GM18502 (cell line): ENCODE measurements around the gene VSIG10L2.
"Not testable (repeated sequence)": the region's sequence is repeated elsewhere in the genome, so short reads cannot be mapped to it uniquely, and the experiment has no call there.

ENCODE experiments used
- ATAC-seq: cut with Tn5 transposase; IDR thresholded peaks from one replicate; pipeline ENCODE4 v1.9.1; 2021; ENCODE audit warnings: mild to moderate bottlenecking; ENCODE audit not compliant: unreplicated experiment, poor library complexity

VSIG10L2 gene

GRCh38 chr11:125957618-125958332, 11.9 kb downstream of the VSIG10L2 start:
- no peak for ATAC-seq

DNA sequence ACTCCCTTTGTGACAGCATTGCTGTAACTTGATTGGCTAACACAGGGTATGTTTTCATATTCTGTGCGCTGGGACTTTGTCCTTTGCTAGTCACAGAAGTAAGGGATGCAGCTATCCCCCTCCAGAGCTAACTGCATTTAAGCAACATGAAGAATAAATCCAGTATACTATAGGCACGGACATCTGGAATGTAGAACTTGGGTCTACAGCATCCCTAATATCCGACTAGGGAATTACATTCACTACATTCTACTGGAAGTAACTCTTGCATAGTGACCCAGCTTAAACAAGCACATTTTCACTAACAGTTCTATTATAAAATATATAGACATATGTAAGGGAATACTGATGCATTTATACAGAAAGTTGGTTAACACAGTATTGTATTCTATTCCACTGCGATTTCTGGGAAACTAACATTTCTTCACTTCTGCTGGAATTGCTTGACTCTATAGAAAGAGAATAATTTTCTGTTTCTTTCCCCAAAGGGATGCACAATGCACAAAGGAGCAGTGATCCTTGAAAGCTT, 13.1 kb downstream of the VSIG10L2 start:
- ATAC-seq: no peak

- no peak for ATAC-seq
Measured at GRCh38 chr11:125959511-125959910, 13.7 kb downstream of the VSIG10L2 start.

GRCh38 chr11:125959931-125960330, 14.1 kb downstream of the VSIG10L2 start:
- no peak for ATAC-seq

DNA sequence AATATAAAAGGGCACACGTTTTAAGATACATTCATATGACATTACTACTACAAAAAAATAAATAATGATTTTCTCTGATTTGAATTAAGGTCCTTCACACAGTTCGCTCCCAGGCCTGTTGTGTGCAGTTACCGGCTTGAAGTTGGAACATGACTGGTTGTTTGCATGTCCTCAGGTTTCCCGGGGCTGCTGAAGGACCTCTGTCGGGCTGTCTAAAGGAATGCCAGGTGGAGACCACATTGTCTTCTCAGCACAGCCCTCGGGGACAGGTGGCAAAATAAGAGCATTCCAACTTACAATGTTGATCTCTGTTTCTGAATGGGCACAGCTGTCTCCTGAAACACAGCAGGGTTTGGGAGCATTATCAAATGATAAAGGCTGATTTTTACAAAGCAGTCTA, 14.9 kb downstream of the VSIG10L2 start:
- no peak for ATAC-seq

DNA sequence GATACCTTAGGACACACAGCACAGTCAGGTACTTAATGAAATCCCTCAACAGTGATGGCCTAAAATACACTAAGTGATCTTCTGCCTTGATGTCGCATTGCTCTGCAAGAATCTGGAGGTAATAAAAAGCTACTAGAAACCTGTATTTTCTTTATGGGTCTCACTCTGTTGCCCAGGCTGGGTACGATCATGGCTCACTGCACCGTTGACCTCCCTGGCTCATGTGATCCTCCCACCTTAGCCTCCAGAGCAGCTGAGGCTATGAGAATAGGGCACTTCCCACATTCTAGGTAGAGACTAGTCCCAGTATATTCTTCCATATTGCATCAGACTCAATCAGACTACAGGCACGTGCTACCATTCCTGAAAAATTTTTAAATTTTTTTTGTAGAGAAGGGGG, 21.7 kb downstream of the VSIG10L2 start:
- ATAC-seq: no peak

GRCh38 chr11:125968354-125968753, 22.5 kb downstream of the VSIG10L2 start:
- no peak for ATAC-seq

DNA sequence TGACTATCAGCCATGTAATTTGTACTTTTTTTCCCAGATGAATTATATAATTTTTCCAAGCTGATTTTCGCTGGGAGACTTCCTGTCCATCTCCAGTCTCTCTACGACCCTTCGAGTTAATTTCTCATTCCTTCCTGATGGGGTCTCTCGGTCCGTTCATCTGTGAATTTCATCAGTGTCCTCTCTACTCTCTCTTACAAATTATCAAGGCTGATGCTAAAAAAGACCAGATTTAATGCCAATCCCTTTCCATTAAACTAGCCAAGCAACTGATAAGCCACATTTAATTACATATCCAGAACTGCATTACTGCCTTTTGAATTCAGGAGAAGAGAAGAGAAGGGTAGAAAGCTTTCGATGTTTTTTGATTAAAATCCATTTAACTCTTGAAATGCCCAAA, 25.8 kb downstream of the VSIG10L2 start:
- ATAC-seq: no peak

GRCh38 chr11:125974284-125974683, 28.4 kb downstream of the VSIG10L2 start:
- ATAC-seq: no peak

DNA sequence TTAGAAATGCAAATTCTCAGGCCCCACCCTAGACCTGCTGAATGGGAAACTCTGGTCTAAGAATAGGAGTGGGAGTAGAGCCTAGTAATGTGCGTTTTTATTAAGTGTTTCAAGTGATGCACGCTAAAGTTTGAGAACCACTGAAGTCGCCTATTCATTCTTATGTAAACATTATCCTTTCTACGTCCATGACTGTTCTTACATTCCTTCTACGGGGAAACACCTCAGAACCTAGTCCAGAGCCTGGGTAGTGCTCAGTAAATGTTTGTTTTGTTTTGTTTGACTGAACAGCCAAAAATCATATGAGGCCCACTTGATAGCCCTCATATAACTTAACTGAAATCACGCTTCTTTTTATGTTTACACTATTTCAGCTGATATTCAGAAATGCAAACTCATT, 29.8 kb downstream of the VSIG10L2 start:
- no peak for ATAC-seq

- ATAC-seq: no peak
Measured at GRCh38 chr11:125976156-125976555, 30.3 kb downstream of the VSIG10L2 start.

GRCh38 chr11:125977333-125977732, 31.5 kb downstream of the VSIG10L2 start:
- no peak for ATAC-seq

- ATAC-seq: no peak
Measured at GRCh38 chr11:125978181-125978716, 32.4 kb downstream of the VSIG10L2 start.

DNA sequence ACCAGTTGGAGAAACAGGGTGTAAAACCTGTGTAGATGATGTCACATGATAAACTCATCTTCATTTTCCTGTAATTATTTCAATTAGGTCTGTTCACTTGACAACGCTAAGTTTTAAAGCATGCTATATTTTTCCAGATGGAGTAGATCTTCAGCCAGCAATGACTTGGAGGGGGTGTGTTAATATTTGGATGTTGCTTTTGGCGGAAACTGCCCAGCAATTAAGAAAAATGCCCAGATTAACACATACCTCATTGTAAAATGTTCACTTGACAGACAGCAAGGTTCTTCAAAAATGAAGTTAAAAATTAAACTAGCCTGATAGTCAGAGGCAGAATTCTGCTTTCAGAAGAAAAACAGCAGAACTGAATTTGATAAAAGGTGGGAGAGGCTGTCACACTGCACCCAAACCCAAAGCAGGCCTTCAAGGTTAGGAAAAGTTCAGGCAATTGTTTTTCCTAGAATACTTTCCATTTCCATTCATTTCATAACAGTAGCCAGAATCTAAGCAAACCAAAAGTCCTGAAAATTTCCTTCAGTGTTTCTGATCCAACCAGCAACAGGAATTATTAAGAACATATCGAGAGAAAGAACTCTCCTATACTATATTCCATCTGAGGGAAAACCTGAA, 33.0 kb downstream of the VSIG10L2 start:
- no peak for ATAC-seq

- ATAC-seq: no peak
Measured at GRCh38 chr11:125979511-125979910, 33.7 kb downstream of the VSIG10L2 start.

- no peak for ATAC-seq
Measured at GRCh38 chr11:125980436-125980835, 34.6 kb downstream of the VSIG10L2 start.

- ATAC-seq: no peak
Measured at GRCh38 chr11:125982348-125982730, 36.5 kb downstream of the VSIG10L2 start.

DNA sequence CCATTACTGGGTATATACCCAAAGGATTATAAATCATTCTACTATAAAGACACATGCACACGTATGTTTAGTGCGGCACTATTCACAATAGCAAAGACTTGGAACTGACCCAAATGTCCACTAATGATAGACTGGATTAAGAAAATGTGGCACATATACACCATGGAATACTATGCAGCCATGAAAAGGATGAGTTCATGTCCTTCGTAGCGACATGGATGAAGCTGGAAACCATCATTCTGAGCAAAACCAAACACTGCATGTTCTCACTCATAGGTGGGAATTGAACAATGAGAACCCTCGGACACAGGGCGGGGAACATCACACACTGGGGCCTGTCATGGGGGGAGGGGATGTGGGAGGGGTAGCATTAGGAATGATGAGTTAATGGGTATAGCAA, 40.1 kb downstream of the VSIG10L2 start:
- ATAC-seq: not testable (repeated sequence)

DNA sequence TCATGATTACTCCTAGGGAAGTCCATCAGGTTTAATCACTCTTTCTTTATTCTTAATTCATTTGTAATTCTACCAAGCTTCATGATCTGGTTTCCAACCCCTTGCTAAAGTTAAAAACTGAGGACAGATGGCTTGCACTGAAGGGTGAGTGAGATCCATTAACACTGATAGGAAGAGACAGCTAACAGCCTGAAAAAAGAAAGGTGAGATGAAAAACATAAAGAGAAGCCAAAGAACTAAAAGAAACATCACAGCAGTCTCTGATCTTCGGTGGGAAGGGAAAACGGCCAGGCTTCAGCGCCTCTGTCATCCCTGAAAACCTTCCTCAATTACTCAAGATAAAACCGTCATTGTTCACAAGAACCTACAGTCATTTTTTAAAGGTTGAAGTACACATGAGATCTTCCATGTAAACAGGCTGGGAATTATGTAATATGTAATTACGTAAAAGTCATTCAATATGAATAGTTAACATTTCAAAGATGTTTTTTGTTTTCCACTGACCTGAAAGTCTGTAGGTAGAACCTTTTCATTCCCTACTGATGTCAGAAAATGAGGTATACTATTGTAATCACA, 41.3 kb downstream of the VSIG10L2 start:
- ATAC-seq: no peak

DNA sequence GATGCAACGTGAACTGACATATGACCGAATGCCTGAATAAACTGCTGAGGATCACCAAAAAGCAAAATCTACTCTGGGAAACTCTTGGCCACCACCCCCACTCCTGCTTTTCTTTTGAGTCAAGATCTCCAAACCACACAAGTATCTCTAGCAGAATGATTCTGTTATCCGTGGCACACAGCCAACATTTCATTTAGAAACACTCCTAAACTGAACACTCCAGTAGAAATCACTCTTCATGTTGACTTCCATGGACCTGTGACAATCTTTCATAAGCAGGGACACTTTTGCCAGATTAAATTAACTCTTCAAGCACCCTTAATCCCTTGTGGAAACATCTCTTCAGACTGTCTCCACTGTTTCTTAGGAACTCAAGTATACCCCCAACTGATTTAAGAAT, 44.4 kb downstream of the VSIG10L2 start:
- no peak for ATAC-seq

- no peak for ATAC-seq
Measured at GRCh38 chr11:125992893-125993292, 47.0 kb downstream of the VSIG10L2 start.
